Lung (tissue), 12 donors: Measurements from ENCODE around the gene TTC13. TPM values are rescaled to one million over a fixed set of nuclear protein-coding genes. Genes with fewer than 3 reads are reported as not detected.
A peak's percentile ranks its signal among the peaks of the same experiment; 100 is the strongest.

Experiments used
- ATAC-seq: fragments of 200-7000 bp; cut with Tn5 transposase; one replicate; pipeline ENCODE4 v1.9.1; 2020; ENCODE audit warnings: moderate number of reproducible peaks; ENCODE audit not compliant: insufficient read depth, low FRiP score
- DNase-seq, 3 donors: peaks; one replicate each; pipeline ENCODE4 v3.0.0-alpha.2; 2013 to 2017
- H3K27ac ChIP-seq, 2 donors: one replicate each; pipeline ENCODE4 v1.5.1; 2013; ENCODE audit warnings: mild to moderate bottlenecking in 2 of 2, moderate library complexity in 2 of 2, control low read depth in 1 of 2, inconsistent platforms in 1 of 2, low read depth in 1 of 2, low read length in 1 of 2
- H3K27me3 ChIP-seq, 3 donors: one replicate each; pipeline ENCODE4 v1.5.1; 2013; ENCODE audit warnings: low read length in 2 of 3; ENCODE audit not compliant: control insufficient read depth in 3 of 3, insufficient read depth in 3 of 3
- H3K36me3 ChIP-seq, 4 donors: one replicate each; pipeline ENCODE4 v1.5.1; 2013; ENCODE audit warnings: low read length in 4 of 4, mild to moderate bottlenecking in 1 of 4, moderate library complexity in 1 of 4; ENCODE audit not compliant: control insufficient read depth in 4 of 4, insufficient read depth in 4 of 4
- H3K4me1 ChIP-seq, 5 donors: one replicate each; pipeline ENCODE4 v1.5.1; 2013; ENCODE audit warnings: low read length in 5 of 5, mild to moderate bottlenecking in 2 of 5, moderate library complexity in 1 of 5; ENCODE audit not compliant: control insufficient read depth in 5 of 5, insufficient read depth in 5 of 5
- H3K4me3 ChIP-seq: one replicate; pipeline ENCODE4 v1.5.1; 2013; ENCODE audit warnings: mild to moderate bottlenecking, control low read depth, moderate library complexity
- H3K9ac ChIP-seq, 2 donors: one replicate each; pipeline ENCODE4 v1.5.1; 2013; ENCODE audit warnings: low read length in 2 of 2, control low read depth in 1 of 2; ENCODE audit not compliant: insufficient read depth in 1 of 2
- H3K9me3 ChIP-seq, 4 donors: one replicate each; pipeline ENCODE4 v1.5.1; 2013; ENCODE audit warnings: low read length in 3 of 4, mild to moderate bottlenecking in 1 of 4, moderate library complexity in 1 of 4; ENCODE audit not compliant: control insufficient read depth in 4 of 4, insufficient read depth in 3 of 4
- WGBS, 2 donors: extraction: QIAGEN DNeasy Blood & Tissue Kit; methylation state at CpG; one replicate each; pipeline ENCODE4 v1.1.7; 2013; 5-methylcytosine and 5-hydroxymethylcytosine counted together
- polyA plus RNA-seq, 2 donors: library from polyadenylated mRNA; stranded (reverse); fragments of 200-250 nt; gene quantifications; one replicate each; pipeline ENCODE4 v1.2.1, GENCODE V29; 2013
- total RNA-seq, 2 donors: library from RNA; depleted of rRNA in 1 of 2; stranded (reverse); fragments of >200 nt in 1 of 2; gene quantifications; one replicate each; pipeline ENCODE4 v1.2.1, GENCODE V29; 2014 to 2021
- TF ChIP-seq, protein P1 (sequence below): IDR thresholded peaks from 2 replicates; pipeline ENCODE4 v1.5.1; 2012; ENCODE audit warnings: mild to moderate bottlenecking; ENCODE audit errors: control extremely low read depth, extremely low read depth
- donor health status: control.
- donor health status: control.
- donor health status: Bipolar disorder and iron deficiency.
- donor health status: healthy.
- donor health status: DM: yes; HTN: yes; CAD: no.

The TTC13 gene
- total and polyA plus RNA-seq, 4 donors, result 7.9 to 24.5 (median 17.4) TPM

DNA sequence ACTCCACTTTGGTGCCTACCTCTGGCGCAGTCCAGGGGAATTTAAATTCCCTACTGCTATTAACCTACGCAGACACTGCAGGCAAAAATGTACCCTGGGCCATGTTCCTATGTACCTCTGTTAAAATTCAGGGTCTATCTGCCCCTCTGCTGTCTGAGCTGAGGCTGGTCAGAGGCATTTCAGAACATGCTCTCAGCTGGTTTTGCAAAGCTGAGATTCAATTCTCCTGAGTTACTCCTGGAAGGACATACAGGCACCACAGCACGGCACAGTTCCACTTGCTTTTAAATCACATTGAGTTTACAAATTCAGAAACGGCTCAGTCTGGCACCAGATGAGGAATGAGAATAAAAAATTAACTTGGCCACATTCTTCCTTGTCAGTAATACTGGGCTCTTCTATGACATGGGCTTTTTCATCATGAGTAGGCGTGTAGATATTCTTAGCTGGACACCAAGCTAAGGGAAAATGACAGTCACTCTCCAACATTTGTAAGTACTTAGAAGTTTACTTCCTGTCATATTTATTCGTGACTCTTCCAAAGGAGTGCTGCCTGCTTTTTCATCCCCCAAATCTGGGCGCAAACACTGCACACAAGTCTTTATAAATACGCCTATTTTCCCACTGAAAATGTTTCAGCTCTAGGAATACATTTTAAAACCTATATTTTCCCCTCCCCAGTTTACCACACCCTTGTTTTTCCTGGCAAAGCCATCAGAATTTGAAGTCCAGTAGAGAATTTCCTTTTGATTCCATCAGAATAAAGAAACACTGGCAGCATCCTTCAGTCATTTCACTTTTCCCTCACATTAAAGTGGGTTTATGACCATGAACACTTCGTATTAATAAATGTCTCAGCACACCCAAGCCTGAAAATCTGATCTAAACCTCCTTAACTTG is 112.2 kb downstream of the TTC13 start:
- peak in 2 of 3 donors; percentile 24 to 37 for DNase-seq
- 57 to 79% methylated on average over 9 of the region's 9 CpGs for WGBS, 2 donors
- peak overlapping the region; percentile 94 for H3K4me3 ChIP-seq
- peaks cover 0 to 2% (median 0%) of the 10 kb centered on the region in 4 donors for H3K9me3 ChIP-seq
- no peaks in the 10 kb centered on the region for H3K36me3 ChIP-seq
- peak overlapping the region in 1 of 2 donors; percentile 78 for H3K9ac ChIP-seq
- TF ChIP-seq, protein P1, sequence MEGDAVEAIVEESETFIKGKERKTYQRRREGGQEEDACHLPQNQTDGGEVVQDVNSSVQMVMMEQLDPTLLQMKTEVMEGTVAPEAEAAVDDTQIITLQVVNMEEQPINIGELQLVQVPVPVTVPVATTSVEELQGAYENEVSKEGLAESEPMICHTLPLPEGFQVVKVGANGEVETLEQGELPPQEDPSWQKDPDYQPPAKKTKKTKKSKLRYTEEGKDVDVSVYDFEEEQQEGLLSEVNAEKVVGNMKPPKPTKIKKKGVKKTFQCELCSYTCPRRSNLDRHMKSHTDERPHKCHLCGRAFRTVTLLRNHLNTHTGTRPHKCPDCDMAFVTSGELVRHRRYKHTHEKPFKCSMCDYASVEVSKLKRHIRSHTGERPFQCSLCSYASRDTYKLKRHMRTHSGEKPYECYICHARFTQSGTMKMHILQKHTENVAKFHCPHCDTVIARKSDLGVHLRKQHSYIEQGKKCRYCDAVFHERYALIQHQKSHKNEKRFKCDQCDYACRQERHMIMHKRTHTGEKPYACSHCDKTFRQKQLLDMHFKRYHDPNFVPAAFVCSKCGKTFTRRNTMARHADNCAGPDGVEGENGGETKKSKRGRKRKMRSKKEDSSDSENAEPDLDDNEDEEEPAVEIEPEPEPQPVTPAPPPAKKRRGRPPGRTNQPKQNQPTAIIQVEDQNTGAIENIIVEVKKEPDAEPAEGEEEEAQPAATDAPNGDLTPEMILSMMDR, result no peak
- no peak for ATAC-seq
- no peaks in the 10 kb centered on the region for H3K27me3 ChIP-seq
- H3K27ac ChIP-seq, result peak overlapping the region; percentile 92 to 94
- peaks cover 6 to 64% (median 30%) of the 10 kb centered on the region in 5 donors for H3K4me1 ChIP-seq

DNA sequence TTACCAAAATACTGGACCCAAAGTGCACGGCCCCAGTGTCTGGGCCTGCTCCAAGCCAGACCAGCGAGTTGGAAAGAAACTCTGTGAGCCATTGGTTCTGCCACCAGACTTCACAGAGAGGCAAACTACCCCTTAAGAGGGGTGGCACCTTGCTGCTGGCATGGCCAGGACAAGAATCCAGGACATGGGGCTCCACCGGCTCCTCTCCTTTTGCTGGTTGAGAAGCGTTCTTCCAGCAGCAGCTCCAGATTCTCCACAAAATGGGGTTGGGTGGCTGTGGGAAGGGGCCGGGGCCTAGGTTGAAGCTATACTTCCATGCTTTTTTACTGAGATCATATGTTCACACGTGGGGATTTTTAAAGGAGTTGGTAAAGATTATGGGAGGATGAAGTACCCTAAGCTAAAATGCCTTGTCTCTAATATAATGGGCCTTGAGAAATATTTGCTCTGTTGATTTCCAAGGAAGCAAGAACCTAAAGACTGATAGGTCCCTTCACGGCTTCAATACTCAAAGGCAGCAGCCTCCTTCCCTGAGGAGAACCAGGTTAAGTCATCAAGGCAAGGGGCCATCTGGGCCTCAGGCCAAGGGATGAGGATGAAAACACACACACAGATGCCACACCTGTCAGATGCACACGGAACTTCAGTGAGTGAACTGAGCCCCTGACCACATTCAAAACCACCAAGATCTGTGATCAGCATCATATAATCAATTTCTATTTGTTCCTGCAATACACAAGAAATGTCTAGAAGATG is 113.4 kb downstream of the TTC13 start:
- Histone ChIP-seq H3K36me3 (no peaks in the 10 kb centered on the region), H3K27ac (peak overlapping the region in 1 of 2 donors; percentile 92), H3K4me1 (peaks cover 13 to 64% (median 30%) of the 10 kb centered on the region in 5 donors), H3K4me3 (no peak overlapping the region), H3K27me3 (no peaks in the 10 kb centered on the region), H3K9ac (no peak overlapping the region), H3K9me3 (peaks cover 0 to 2% (median 0%) of the 10 kb centered on the region in 4 donors)
- WGBS, 2 donors, result 79 to 83% methylated on average over 8 of the region's 8 CpGs
- ATAC-seq, result no peak
- no peak for DNase-seq
- TF ChIP-seq, protein P1, result no peak

DNA sequence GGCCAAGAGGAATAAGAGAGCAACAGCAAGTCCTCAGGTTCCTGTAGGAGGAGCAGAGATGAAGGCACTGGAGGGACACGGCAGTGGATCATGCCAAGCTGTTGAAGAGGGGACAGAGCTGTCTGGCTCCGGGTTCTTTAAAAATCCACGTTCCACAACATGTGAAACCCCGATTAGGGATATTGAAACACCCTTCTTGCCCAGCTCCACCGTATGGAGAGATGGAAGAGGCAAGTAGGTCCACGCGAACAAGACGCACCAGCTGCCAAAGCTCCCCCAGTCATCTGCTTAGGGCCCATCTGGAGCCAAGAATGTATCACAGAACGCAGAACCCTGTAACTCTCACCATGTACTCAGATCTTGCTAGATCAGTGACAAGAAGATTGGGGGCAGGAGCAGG is 114.2 kb downstream of the TTC13 start:
- Histone ChIP-seq H3K27ac (peak overlapping the region in 1 of 2 donors; percentile 37), H3K36me3 (no peaks in the 10 kb centered on the region), H3K4me3 (no peak overlapping the region), H3K27me3 (no peaks in the 10 kb centered on the region), H3K4me1 (peaks cover 13 to 62% (median 31%) of the 10 kb centered on the region in 5 donors), H3K9ac (no peak overlapping the region), H3K9me3 (peaks cover 0 to 2% (median 0%) of the 10 kb centered on the region in 4 donors)
- no peak for ATAC-seq
- WGBS, 2 donors, result 63 to 80% methylated on average over 9 of the region's 9 CpGs
- TF ChIP-seq, protein P1, result no peak
- DNase-seq, result peak; percentile 42 to 66 (median 58)
